Esophagus squamous epithelium (tissue), 5 donors: ENCODE measurements around the gene ATOSB. TPM values are rescaled to one million over a fixed set of nuclear protein-coding genes. Genes with fewer than 3 reads are reported as not detected.

Experiments used
- DNase-seq: peaks from one replicate; lab custom pipeline; 2025; lab: John Stamatoyannopoulos, UW
- H3K27ac ChIP-seq, 4 donors: fragments of 200-600 bp; sonication (generic); one replicate each; pipeline ENCODE4 v1.5.1; 2016 to 2019; ENCODE audit warnings: mild to moderate bottlenecking in 1 of 4
- H3K27me3 ChIP-seq, 4 donors: fragments of 200-600 bp; sonication (generic); 1 replicate in 3 of 4; 2 replicates in 1 of 4; pipeline versions ENCODE4 v1.5.1 to v1.6.0; 2017 to 2021; ENCODE audit warnings: antibody characterized with exemption in 1 of 4
- H3K36me3 ChIP-seq, 3 donors: fragments of 200-600 bp; sonication (generic); one replicate each; pipeline ENCODE4 v1.5.1; 2016 to 2019
- H3K4me1 ChIP-seq, 3 donors: fragments of 200-600 bp; sonication (generic); one replicate each; pipeline ENCODE4 v1.5.1; 2017 to 2019
- H3K4me3 ChIP-seq, 4 donors: fragments of 200-600 bp; sonication (generic); 1 replicate in 3 of 4; 2 replicates in 1 of 4; pipeline ENCODE4 v1.5.1; 2016 to 2019; ENCODE audit warnings: mild to moderate bottlenecking in 2 of 4, moderate library complexity in 1 of 4
- H3K9me3 ChIP-seq, 3 donors: fragments of 200-600 bp; sonication (generic); one replicate each; pipeline ENCODE4 v1.5.1; 2016 to 2019
- POLR2A ChIP-seq, 4 donors: fragments of 450-650 bp; IDR thresholded peaks; one replicate each; pipeline ENCODE4 v1.6.1; 2017; ENCODE audit warnings: antibody characterized with exemption in 4 of 4, mild to moderate bottlenecking in 4 of 4, moderate library complexity in 3 of 4
- WGBS, 2 donors: methylation state at CpG; one replicate each; pipeline ENCODE4 v1.1.5; 2018; 5-methylcytosine and 5-hydroxymethylcytosine counted together
- intact Hi-C: fragments of 100-400 bp; cut with DNase I; formaldehyde crosslinking; loops from one replicate; pipeline ENCODE4 v1.15.0; 2022
- total RNA-seq, 4 donors: library from RNA; depleted of rRNA; stranded (reverse); fragments of >200 nt; gene quantifications; one replicate each; pipeline ENCODE4 v1.1.0, GENCODE V29; 2016
- TF ChIP-seq, protein P1 (sequence below), 6 experiments: fragments of 450-650 bp in 4 of 6; fragments of 200-600 bp in 2 of 6; sonication (generic) in 2 of 6; IDR thresholded peaks; one replicate each; pipeline ENCODE4 v1.5.1; 2016 to 2019; ENCODE audit warnings: antibody characterized with exemption in 6 of 6, mild to moderate bottlenecking in 4 of 6, moderate library complexity in 4 of 6
- donor health status: DM: yes; HTN: yes; CAD: no.

The ATOSB gene, protein sequence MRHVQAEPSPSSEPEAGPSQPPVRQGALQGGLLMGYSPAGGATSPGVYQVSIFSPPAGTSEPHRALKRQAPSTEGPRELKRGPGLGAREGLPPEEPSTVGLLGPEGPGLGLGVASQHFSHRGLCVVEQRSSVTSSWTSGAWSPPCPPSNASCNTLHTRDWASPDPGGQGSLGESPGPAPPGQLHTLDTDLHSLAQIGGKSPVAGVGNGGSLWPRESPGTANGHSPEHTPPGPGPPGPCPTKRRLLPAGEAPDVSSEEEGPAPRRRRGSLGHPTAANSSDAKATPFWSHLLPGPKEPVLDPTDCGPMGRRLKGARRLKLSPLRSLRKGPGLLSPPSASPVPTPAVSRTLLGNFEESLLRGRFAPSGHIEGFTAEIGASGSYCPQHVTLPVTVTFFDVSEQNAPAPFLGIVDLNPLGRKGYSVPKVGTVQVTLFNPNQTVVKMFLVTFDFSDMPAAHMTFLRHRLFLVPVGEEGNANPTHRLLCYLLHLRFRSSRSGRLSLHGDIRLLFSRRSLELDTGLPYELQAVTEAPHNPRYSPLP
- total RNA-seq: 10 to 100 TPM; 24.4 to 57.8 (median 32.7) TPM

DNA sequence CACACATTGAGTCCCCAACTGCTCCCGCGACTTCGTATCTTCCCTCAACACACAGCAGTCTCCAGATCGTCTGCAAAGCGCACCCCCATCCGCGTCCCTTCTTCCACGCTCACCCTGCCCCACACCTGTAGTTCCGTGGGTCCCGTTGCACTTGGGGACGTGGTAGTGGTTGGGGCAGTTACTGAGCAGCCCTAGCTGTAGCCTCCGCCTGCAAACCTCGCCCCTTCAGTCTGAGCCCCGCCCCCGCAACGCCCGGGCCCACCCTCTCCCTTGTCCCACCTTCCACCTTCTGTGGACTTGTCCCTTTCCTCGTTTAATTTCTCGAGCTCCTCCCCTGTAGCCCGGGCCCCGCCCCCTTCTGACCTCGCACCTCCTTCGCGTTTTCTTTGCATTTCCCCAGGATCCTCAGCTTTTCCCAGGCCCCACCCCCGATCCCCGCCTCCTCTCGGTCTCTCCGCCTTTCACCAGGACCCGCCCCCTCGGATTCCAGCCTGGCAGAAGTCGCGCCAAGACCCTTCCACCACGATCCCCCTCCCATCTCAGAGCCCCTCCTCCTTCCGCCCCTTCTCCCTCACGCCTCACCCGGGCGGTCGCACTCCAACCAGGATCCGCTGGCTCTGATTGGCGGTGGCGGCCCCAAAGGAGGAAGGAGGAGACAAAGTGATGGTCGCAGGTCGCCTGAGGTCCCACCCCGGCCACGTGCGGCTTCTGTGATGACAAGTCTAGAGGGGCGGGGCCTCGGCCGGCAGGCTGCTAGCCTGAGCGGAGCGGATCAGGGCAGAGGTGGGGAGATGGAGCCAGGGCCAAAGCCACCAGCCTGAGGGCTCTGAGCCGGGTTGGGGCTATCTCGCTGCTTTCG, at the start of gene ATOSB:
Gene ATOSB, minus strand, starts transcription at position 183 of the 859 bp plus-strand sequence. CDS start 7,588 bp downstream, outside the sequence.
- Histone ChIP-seq H3K9me3 (no peaks in the 10 kb centered on the region), H3K4me1 (peaks cover 39 to 55% (median 41%) of the 10 kb centered on the region in 3 donors), H3K4me3 (peak within 1 kb of the TSS; percentile 46 to 80 (median 63)), H3K36me3 (no peaks in the 10 kb centered on the region), H3K27ac (peak within 1 kb of the TSS; percentile 87 to 97 (median 94)), H3K27me3 (no peaks in the 10 kb centered on the region)
- TF ChIP-seq, protein P1, sequence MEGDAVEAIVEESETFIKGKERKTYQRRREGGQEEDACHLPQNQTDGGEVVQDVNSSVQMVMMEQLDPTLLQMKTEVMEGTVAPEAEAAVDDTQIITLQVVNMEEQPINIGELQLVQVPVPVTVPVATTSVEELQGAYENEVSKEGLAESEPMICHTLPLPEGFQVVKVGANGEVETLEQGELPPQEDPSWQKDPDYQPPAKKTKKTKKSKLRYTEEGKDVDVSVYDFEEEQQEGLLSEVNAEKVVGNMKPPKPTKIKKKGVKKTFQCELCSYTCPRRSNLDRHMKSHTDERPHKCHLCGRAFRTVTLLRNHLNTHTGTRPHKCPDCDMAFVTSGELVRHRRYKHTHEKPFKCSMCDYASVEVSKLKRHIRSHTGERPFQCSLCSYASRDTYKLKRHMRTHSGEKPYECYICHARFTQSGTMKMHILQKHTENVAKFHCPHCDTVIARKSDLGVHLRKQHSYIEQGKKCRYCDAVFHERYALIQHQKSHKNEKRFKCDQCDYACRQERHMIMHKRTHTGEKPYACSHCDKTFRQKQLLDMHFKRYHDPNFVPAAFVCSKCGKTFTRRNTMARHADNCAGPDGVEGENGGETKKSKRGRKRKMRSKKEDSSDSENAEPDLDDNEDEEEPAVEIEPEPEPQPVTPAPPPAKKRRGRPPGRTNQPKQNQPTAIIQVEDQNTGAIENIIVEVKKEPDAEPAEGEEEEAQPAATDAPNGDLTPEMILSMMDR (IDR thresholded peaks at IDR 0.05): no peak
- TF ChIP-seq POLR2A (IDR thresholded peaks at IDR 0.05): peak in 3 of 4 donors; percentile 30 to 74 (median 63)
- WGBS, 2 donors: 0% methylated on average over 31 to 32 of the region's 54 CpGs
- intact Hi-C loops: no loop called here
- DNase-seq: peak; percentile 93

DNA sequence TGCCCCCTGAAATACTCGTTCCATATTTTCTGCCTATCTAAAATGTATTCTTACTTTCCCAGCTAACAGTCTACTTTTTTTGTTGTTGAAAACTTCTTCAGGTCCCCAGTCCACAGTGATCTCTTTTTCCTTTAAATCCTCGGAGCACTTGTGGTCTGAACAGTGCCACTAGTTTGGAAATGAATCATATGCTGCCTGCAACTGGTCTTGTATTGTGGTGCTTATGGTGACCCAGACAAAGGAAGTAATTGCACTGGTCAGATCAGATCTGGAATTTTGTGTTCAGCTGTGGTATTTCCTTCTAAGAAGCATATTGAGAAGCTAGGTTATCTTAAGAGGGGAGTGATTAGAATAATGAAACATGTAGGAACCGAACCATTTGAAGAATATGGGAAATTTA, 49.0 kb upstream of the ATOSB start:
- Histone ChIP-seq H3K4me1 (peaks cover 0 to 34% (median 3%) of the 10 kb centered on the region in 3 donors), H3K9me3 (no peaks in the 10 kb centered on the region), H3K27me3 (no peaks in the 10 kb centered on the region), H3K36me3 (no peaks in the 10 kb centered on the region), H3K27ac (peak overlapping the region in 1 of 4 donors; percentile 22), H3K4me3 (no peak overlapping the region)
- intact Hi-C loops: no loop called here
- 70 to 73% methylated on average over 3 of the region's 3 CpGs for WGBS, 2 donors
- no peak for DNase-seq
- TF ChIP-seq, protein P1 (IDR thresholded peaks at IDR 0.05): no peak
- no peak for TF ChIP-seq POLR2A (IDR thresholded peaks at IDR 0.05)

DNA sequence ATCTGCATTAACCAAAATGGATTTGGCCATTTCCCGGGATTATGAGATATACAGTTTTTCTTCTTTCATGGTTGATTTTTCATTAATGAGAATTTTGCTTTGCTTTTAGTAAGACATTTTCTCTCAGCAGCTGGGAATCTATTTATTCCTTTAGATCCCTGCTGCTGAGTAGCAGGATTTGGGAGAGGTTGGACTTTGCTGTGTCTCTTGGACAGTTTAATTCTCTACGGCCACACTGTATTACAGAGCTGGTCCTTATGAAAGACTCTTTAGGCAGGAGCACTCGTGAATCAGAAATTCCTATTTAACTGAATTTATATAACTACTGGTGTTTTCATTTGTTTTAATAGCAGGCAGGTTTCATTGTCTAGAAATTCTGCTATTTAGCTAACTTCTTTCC, 47.8 kb upstream of the ATOSB start:
- H3K9me3 ChIP-seq: no peaks in the 10 kb centered on the region
- peak overlapping the region in 2 of 4 donors; percentile 97 to 98 for H3K27ac ChIP-seq
- TF ChIP-seq, protein P1 (IDR thresholded peaks at IDR 0.05): no peak
- TF ChIP-seq POLR2A (IDR thresholded peaks at IDR 0.05): no peak
- intact Hi-C loops: no loop called here
- H3K4me3 ChIP-seq: peak overlapping the region in 3 of 4 donors; percentile 75 to 92 (median 92)
- H3K27me3 ChIP-seq: no peaks in the 10 kb centered on the region
- 78 to 81% methylated on average over 3 of the region's 3 CpGs for WGBS, 2 donors
- H3K36me3 ChIP-seq: no peaks in the 10 kb centered on the region
- no peak for DNase-seq
- H3K4me1 ChIP-seq: peaks cover 0 to 34% (median 3%) of the 10 kb centered on the region in 3 donors

DNA sequence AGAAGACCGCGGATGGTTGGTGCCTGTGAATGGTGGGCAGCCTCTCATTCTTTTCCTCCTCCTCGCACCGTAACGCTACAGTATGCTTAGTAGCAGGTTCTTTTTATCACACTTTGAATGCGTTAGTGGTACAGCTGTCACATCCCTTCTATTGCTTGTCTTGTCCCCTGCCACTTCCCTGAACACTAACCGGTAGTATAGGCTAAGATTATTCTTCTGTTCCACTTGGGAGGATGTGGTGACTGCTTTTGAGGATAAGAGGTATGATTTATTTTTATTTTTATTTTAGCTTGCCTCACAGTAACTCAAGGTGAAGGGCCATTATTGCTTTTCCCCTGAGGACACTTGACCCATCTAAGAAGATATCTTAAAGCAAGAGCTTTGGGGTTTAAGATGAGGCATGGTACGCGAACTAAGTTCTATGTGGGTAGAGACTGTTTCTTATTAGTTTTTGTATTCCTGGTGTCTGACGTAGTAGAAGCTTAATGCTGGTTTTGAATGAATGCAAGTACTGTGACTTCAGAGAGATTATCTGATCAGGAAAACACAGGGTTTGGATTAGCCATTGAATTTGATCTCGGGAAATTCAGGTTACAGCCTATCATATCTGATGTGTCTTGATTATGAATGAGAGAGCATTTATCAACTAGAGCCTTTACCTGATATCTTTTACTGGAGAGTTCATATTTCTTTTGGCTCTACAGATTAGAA, 47.1 kb upstream of the ATOSB start:
- Histone ChIP-seq H3K27ac (peak overlapping the region; percentile 87 to 98 (median 97)), H3K9me3 (no peaks in the 10 kb centered on the region), H3K4me1 (peaks cover 0 to 34% (median 3%) of the 10 kb centered on the region in 3 donors), H3K4me3 (peak overlapping the region; percentile 51 to 92 (median 84)), H3K27me3 (no peaks in the 10 kb centered on the region), H3K36me3 (no peaks in the 10 kb centered on the region)
- intact Hi-C loops: no loop called here
- TF ChIP-seq, protein P1 (IDR thresholded peaks at IDR 0.05): no peak
- TF ChIP-seq POLR2A (IDR thresholded peaks at IDR 0.05): no peak
- 16 to 20% methylated on average over 11 of the region's 11 CpGs for WGBS, 2 donors
- DNase-seq: no peak
